ENCODE data around the gene LDLRAD4.
"Not testable (repeated sequence)": the region's sequence is repeated elsewhere in the genome, so short reads cannot be mapped to it uniquely, and the experiment has no call there.

LDLRAD4 gene

GRCh38 chr18:13245481-13246000 is 27.0 kb downstream of the LDLRAD4 start:
- no peak for DNase-seq (ENCODE audit: low read depth in 1 of 2, low spot score in 1 of 2)

GRCh38 chr18:13246121-13246520 is 27.6 kb downstream of the LDLRAD4 start:
- no peak for DNase-seq (ENCODE audit: low read depth in 1 of 2, low spot score in 1 of 2)

GRCh38 chr18:13246591-13246990 is 28.0 kb downstream of the LDLRAD4 start:
- no peak for DNase-seq (ENCODE audit: low read depth in 1 of 2, low spot score in 1 of 2)

GRCh38 chr18:13247506-13247905 is 28.9 kb downstream of the LDLRAD4 start:
- no peak for DNase-seq (ENCODE audit: low read depth in 1 of 2, low spot score in 1 of 2)

- no peak for DNase-seq (ENCODE audit: low read depth in 1 of 2, low spot score in 1 of 2)
Observed at GRCh38 chr18:13252686-13253410, 34.3 kb downstream of the LDLRAD4 start.

GRCh38 chr18:13253786-13254688 is 35.5 kb downstream of the LDLRAD4 start:
- no peak for DNase-seq (ENCODE audit: low read depth in 1 of 2, low spot score in 1 of 2)

- no peak for DNase-seq (ENCODE audit: low read depth in 1 of 2, low spot score in 1 of 2)
Observed at GRCh38 chr18:13254971-13255927, 36.7 kb downstream of the LDLRAD4 start.

- DNase-seq (ENCODE audit: low read depth in 1 of 2, low spot score in 1 of 2), result no peak
Observed at GRCh38 chr18:13256444-13257305, 38.1 kb downstream of the LDLRAD4 start.

- DNase-seq (ENCODE audit: low read depth in 1 of 2, low spot score in 1 of 2), result no peak
Observed at GRCh38 chr18:13257361-13257980, 38.9 kb downstream of the LDLRAD4 start.

- DNase-seq (ENCODE audit: low read depth in 1 of 2, low spot score in 1 of 2), result no peak
Observed at GRCh38 chr18:13258921-13259320, 40.4 kb downstream of the LDLRAD4 start.

GRCh38 chr18:13259701-13260100 is 41.1 kb downstream of the LDLRAD4 start:
- no peak for DNase-seq (ENCODE audit: low read depth in 1 of 2, low spot score in 1 of 2)

GRCh38 chr18:13260197-13260934 is 41.8 kb downstream of the LDLRAD4 start:
- no peak for DNase-seq (ENCODE audit: low read depth in 1 of 2, low spot score in 1 of 2)

GRCh38 chr18:13260935-13261640 is 42.5 kb downstream of the LDLRAD4 start:
- no peak for DNase-seq (ENCODE audit: low read depth in 1 of 2, low spot score in 1 of 2)

GRCh38 chr18:13261661-13262357 is 43.2 kb downstream of the LDLRAD4 start:
- no peak for DNase-seq (ENCODE audit: low read depth in 1 of 2, low spot score in 1 of 2)

- not testable (repeated sequence) for DNase-seq (ENCODE audit: low read depth in 1 of 2, low spot score in 1 of 2)
Observed at GRCh38 chr18:13262358-13262680, 43.8 kb downstream of the LDLRAD4 start.

- DNase-seq (ENCODE audit: low read depth in 1 of 2, low spot score in 1 of 2), result no peak
Observed at GRCh38 chr18:13262839-13263691, 44.5 kb downstream of the LDLRAD4 start.
